A549 treated with Mapracorat at 1 μM for 4 hours (cell line): ENCODE results near the gene OR10S1. TPM values are rescaled to one million over a fixed set of nuclear protein-coding genes. Genes with fewer than 3 reads are reported as not detected.

ENCODE experiments used
- total RNA-seq: library from RNA; stranded (reverse); fragments of 200-300 nt; extraction: Qiagen RNA extraction; gene quantifications from 5 replicates; pipeline ENCODE4 v1.2.3, GENCODE V29; 2022

The OR10S1 gene, protein sequence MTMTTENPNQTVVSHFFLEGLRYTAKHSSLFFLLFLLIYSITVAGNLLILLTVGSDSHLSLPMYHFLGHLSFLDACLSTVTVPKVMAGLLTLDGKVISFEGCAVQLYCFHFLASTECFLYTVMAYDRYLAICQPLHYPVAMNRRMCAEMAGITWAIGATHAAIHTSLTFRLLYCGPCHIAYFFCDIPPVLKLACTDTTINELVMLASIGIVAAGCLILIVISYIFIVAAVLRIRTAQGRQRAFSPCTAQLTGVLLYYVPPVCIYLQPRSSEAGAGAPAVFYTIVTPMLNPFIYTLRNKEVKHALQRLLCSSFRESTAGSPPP
- not detected in 5 replicates for total RNA-seq

DNA sequence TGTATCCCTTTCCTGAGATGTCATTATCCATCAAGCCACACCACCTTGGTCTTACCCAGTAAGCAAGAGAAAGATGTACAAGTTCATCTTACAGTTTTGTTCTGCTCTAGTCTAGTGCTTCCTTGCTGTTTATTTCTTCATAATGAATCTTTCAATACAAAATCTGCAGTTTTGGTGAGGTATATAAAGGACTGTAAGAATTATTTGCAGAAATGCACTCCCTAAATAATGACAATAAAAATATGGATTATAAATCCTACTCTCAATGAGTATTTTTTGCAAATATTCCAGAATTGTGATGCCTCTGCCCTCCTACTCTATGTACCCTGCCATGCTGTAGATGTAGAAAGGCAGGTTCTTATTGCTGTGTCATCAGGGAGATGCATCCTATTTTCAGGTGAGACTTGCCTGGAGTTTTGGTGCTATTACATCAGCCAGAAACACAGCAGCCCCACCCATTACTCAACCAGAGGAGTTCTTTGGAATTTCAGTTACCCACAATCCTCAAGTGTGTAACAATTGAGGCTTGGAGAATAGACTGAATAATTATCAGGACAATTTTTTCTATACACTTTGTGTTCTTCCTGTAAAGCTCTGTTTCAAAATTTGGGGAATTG lies at the start of gene OR10S1:
OR10S1 (minus strand) TSS at position 51 of the 617 bp plus-strand sequence. CDS start 117 bp downstream, outside the sequence.

DNA sequence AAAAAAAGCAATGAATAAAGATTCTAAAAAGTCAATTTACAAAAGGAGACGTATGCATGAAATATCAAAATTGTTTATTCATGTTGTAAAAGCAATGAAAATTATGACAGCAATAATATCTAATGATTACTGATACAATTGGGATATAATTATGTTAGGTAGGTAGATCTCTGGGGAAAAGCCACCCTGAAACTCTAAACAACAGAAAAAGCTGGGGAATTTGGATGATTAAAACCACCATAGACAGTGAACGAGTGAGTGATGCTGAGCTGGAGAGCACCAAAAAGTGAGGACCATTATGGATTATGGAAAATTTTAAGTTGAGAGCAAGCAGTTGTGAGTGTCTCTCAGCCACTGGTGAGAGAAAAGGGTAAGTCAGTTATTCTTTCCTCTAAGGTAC lies 48.9 kb upstream of the OR10S1 start, which contains the start of gene OR10G8:
OR10G8 (plus strand) TSS at position 301 of the 400 bp plus-strand sequence. CDS start 2,825 bp downstream, outside the sequence.

DNA sequence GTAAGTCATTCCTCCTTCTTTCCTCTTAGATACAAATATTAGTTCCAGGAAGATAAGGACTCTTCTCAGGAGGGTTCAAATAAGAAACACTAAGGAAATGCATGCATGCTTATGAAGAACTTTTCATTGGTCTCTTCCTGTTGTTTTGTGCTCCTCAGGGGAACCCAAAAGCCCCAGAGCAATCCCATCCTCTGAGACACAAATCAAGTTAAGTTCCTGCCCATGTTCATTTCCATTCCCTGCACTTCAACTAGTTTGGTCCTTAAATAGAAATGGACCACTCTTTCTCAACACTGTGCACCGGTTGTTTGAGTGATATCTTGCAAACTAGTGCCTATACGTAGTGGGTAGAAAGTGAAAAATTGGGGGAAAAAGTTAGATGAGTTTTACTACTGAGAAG lies 35.1 kb upstream of the OR10S1 start, which contains the start of gene OR10G4:
OR10G4 (plus strand) TSS at position 301 of the 400 bp plus-strand sequence. CDS start 2,578 bp downstream, outside the sequence.

DNA sequence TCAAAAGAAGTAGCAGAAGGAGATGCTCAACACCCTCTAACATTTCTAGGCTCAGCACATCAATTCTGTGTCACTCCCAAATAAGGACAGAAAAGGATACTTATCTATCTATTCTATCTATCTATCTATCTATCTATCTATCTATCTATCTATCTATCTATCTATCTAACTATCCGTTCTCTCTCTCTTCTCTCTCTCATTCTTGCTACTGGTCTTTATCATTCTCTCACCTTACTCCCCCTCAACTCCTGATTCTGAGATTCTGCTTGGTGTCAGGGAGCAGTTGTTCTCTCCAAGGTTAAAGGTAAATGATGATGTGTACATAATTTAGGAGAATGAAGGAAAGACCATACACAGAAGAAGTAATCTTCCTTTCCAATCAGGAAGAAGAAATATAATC lies 17.5 kb upstream of the OR10S1 start, which contains the start of gene OR10G6:
OR10G6 (minus strand) TSS at position 43 of the 400 bp plus-strand sequence; CDS start at position 43, 0 bp downstream.

DNA sequence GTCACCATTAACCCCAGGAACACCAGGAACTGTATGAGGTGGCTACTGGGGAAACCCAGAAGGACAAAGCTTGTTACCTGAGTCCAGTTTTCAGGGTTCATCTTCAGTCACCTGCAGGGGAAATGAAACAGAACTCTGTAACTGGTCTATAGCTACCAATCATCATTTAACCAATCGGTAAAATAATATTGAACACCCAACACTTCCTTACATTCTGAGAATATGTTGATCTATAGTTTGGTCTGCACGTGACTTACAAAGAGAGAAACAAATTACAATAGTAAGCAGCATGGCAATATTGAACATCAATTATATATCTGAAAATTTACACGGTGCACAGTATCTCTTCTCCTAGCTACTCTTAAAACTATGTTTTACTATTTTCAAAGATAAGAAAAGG lies 33.8 kb downstream of the OR10S1 start, which contains the start of gene OR6T1:
OR6T1 (minus strand) TSS at position 101 of the 400 bp plus-strand sequence; CDS start at position 101, 0 bp downstream.

DNA sequence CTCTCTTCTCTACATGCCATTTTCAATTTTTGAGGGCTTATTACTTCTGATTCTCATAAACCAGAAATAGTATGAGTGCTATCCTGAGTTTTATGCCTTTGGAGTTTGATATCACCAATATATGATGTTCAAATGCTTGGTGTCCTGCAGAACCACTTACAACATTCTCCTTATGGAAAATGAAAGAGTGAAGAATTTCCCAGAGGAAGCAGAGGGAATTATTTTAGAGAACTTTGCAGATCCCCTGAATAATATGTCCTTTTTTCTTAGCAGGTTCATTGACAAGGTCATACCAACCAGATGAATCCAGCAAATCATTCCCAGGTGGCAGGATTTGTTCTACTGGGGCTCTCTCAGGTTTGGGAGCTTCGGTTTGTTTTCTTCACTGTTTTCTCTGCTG lies 38.3 kb downstream of the OR10S1 start, which contains the start of gene OR4D5:
OR4D5 (plus strand) TSS at position 301 of the 400 bp plus-strand sequence; CDS start at position 301, 0 bp downstream.

Other genes with a start within 250 kb of the OR10S1 start
- gene ZNF202, start 236.1 kb downstream of the OR10S1 start, total RNA-seq = 8.1 to 9.4 TPM (median 8.8 TPM) in 5 replicates
- not detected in 5 replicates for gene OR6X1, start 223.3 kb downstream of the OR10S1 start, total RNA-seq
- not detected in 5 replicates for gene OR6M1, start 171.4 kb downstream of the OR10S1 start, total RNA-seq
- gene TMEM225, start 92.1 kb downstream of the OR10S1 start, total RNA-seq = not detected in 5 replicates
- gene OR8D4, start 75.6 kb downstream of the OR10S1 start, total RNA-seq = not detected in 5 replicates
- not detected in 5 replicates for gene OR4D5, start 38.2 kb downstream of the OR10S1 start, total RNA-seq
- not detected in 5 replicates for gene OR6T1, start 33.9 kb downstream of the OR10S1 start, total RNA-seq
- not detected in 5 replicates for gene OR10G6, start 17.4 kb upstream of the OR10S1 start, total RNA-seq
- not detected in 5 replicates for gene OR10G4, start 35.2 kb upstream of the OR10S1 start, total RNA-seq
- gene OR10G9, start 45.2 kb upstream of the OR10S1 start, total RNA-seq = not detected in 5 replicates
- gene OR10G8, start 49.0 kb upstream of the OR10S1 start, total RNA-seq = not detected in 5 replicates
- not detected in 5 replicates for gene OR10G7, start 63.5 kb upstream of the OR10S1 start, total RNA-seq
- 0.16 to 0.36 TPM (median 0.28 TPM) in 5 replicates for gene VWA5A, start 137.7 kb upstream of the OR10S1 start, total RNA-seq
- gene OR10D3, start 205.6 kb upstream of the OR10S1 start, total RNA-seq = not detected in 5 replicates